ENCODE measurements around the gene KRTAP22-2.

DNA sequence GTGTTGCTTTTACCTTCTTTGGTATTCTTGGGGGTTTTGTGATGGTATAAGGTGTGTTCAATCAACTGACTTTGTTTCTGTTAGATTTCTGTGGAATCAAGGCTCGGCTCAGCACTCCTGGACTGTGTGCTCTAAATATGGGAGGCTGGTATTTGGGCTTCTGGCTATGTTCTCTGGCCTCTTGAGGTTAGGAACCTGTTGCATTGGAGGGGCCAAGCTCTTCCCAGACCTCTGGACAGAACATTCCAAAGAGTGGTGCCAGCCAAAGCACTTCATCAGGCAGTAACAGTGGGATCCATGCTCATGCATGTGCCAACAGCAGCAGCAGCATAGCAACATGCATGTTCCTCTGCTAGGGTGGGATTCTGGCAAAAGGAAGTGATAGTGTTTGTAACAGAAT is 37.4 kb downstream of the KRTAP22-2 start:
- TF ChIP-seq, protein P1, sequence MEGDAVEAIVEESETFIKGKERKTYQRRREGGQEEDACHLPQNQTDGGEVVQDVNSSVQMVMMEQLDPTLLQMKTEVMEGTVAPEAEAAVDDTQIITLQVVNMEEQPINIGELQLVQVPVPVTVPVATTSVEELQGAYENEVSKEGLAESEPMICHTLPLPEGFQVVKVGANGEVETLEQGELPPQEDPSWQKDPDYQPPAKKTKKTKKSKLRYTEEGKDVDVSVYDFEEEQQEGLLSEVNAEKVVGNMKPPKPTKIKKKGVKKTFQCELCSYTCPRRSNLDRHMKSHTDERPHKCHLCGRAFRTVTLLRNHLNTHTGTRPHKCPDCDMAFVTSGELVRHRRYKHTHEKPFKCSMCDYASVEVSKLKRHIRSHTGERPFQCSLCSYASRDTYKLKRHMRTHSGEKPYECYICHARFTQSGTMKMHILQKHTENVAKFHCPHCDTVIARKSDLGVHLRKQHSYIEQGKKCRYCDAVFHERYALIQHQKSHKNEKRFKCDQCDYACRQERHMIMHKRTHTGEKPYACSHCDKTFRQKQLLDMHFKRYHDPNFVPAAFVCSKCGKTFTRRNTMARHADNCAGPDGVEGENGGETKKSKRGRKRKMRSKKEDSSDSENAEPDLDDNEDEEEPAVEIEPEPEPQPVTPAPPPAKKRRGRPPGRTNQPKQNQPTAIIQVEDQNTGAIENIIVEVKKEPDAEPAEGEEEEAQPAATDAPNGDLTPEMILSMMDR (IDR thresholded peaks at IDR 0.05 in 8 of 11, conservative IDR thresholded peaks at IDR 0.05 in 3 of 11), result no peak
- TF ChIP-seq POLR2A (IDR thresholded peaks at IDR 0.05), result no peak
